GM23248 (cell line): ENCODE measurements around the gene SRPK1.

Experiments used
- EZH2 ChIP-seq: fragments of 200-600 bp; sonication (generic); IDR thresholded peaks from 2 replicates; pipeline ENCODE4 v1.6.1; 2018; ENCODE audit warnings: antibody characterized with exemption, mild to moderate bottlenecking; ENCODE audit not compliant: insufficient read depth, poor library complexity, severe bottlenecking
- EZH2phosphoT487 ChIP-seq: fragments of 200-600 bp; sonication (generic); IDR thresholded peaks from 2 replicates; pipeline ENCODE4 v1.6.1; 2018; ENCODE audit warnings: antibody characterized with exemption, moderate library complexity, mild to moderate bottlenecking, low read depth; ENCODE audit not compliant: insufficient read depth

- TF ChIP-seq EZH2phosphoT487, result no peak
- TF ChIP-seq EZH2, result no peak
Observed at GRCh38 chr6:35942355-35942754, 21.5 kb upstream of the SRPK1 start.
